Natural killer cell (primary cell): ENCODE results near the gene APLP1. TPM values are rescaled to one million over a fixed set of nuclear protein-coding genes. Genes with fewer than 3 reads are reported as not detected.
"Not testable (repeated sequence)": the region's sequence is repeated elsewhere in the genome, so short reads cannot be mapped to it uniquely, and the experiment has no call there.

Experiments used
- ATAC-seq, 3 donors: fragments of 150-1000 bp in 2 of 3; fragments of 200-7000 bp in 1 of 3; cut with Tn5 transposase; 1 replicate in 1 of 3; 2 replicates in 2 of 3; pipeline ENCODE4 v1.10.0; 2021; ENCODE audit warnings: mild to moderate bottlenecking in 2 of 3, moderate library complexity in 2 of 3
- DNase-seq, 2 donors: peaks; one replicate each; pipeline versions ENCODE4 v3.0.0 to v3.0.0-alpha.2; 2013 to 2021; ENCODE audit warnings: mixed read lengths in 1 of 2
- H3K27ac ChIP-seq: one replicate; pipeline ENCODE4 v1.5.1; 2013; ENCODE audit warnings: mild to moderate bottlenecking, low read length
- H3K27me3 ChIP-seq: one replicate; pipeline ENCODE4 v1.6.1; 2013; ENCODE audit warnings: low read length; ENCODE audit not compliant: control insufficient read depth, insufficient read depth
- H3K36me3 ChIP-seq: one replicate; pipeline ENCODE4 v1.6.1; 2013; ENCODE audit warnings: low read length; ENCODE audit not compliant: control insufficient read depth, insufficient read depth
- H3K4me1 ChIP-seq: one replicate; pipeline ENCODE4 v1.6.1; 2013; ENCODE audit warnings: low read length; ENCODE audit not compliant: control insufficient read depth, insufficient read depth
- H3K4me3 ChIP-seq: one replicate; pipeline ENCODE4 v1.5.1; 2013; ENCODE audit warnings: low read length
- H3K9me3 ChIP-seq: one replicate; pipeline ENCODE4 v1.6.1; 2013; ENCODE audit warnings: low read length; ENCODE audit not compliant: control insufficient read depth, insufficient read depth
- H3K27ac Mint-ChIP-seq, 2 donors: one replicate each; pipeline ENCODE4 v1.8.0; 2022; ENCODE audit warnings: mild to moderate bottlenecking in 2 of 2, mixed read lengths in 2 of 2, moderate library complexity in 1 of 2
- H3K27me3 Mint-ChIP-seq, 2 donors: one replicate each; pipeline ENCODE4 v1.8.0; 2022; ENCODE audit warnings: low read depth in 2 of 2, mixed read lengths in 2 of 2
- H3K36me3 Mint-ChIP-seq: one replicate; pipeline ENCODE4 v1.8.0; 2022; ENCODE audit warnings: mixed read lengths
- H3K4me1 Mint-ChIP-seq, 2 donors: one replicate each; pipeline ENCODE4 v1.8.0; 2022; ENCODE audit warnings: mixed read lengths in 2 of 2
- H3K4me3 Mint-ChIP-seq: one replicate; pipeline ENCODE4 v1.8.0; 2022; ENCODE audit warnings: mild to moderate bottlenecking, moderate library complexity, mixed read lengths
- H3K9me3 Mint-ChIP-seq, 2 donors: one replicate each; pipeline ENCODE4 v1.8.0; 2022; ENCODE audit warnings: mixed read lengths in 2 of 2
- CTCF ChIP-seq: fragments of 200-600 bp; IDR thresholded peaks from one replicate; pipeline ENCODE4 v1.8.0; 2022; ENCODE audit warnings: antibody characterized with exemption
- WGBS: methylation state at CpG from one replicate; pipeline ENCODE4 v1.1.7; 2013; ENCODE audit warnings: missing lambda C conversion rate; ENCODE audit not compliant: insufficient coverage; 5-methylcytosine and 5-hydroxymethylcytosine counted together
- intact Hi-C: fragments of 100-400 bp; cut with micrococcal nuclease; formaldehyde crosslinking; loops from one replicate; pipeline ENCODE4 v1.14.2; 2022
- total RNA-seq, 4 donors: library from RNA; stranded (reverse); fragments of 120-200 nt in 1 of 4; gene quantifications; one replicate each; pipeline versions ENCODE4 v1.2.3 to v1.2.4, GENCODE V29; 2013 to 2022

Gene APLP1
- total RNA-seq, 3 donors from 2014 or later (not counting 1 experiment from before 2014, with no cell fraction given) = not detected

GRCh38 chr19:35908010-35908441 is 39.7 kb downstream of the APLP1 start, which contains the start of gene TYROBP:
TYROBP (minus strand) TSS chr19:35908295; CDS start chr19:35908228, 67 bp downstream.
- Histone ChIP-seq H3K27me3 (no peaks in the 10 kb centered on the region), H3K4me1 (peaks cover 84% of the 10 kb centered on the region), H3K4me3 (peak within 1 kb of the TSS; percentile 72), H3K9me3 (no peaks in the 10 kb centered on the region), H3K36me3 (peaks cover 11% of the 10 kb centered on the region), H3K27ac (peak within 1 kb of the TSS; percentile 93)
- peaks cover 57 to 59% of the 10 kb centered on the region in 2 donors for H3K4me1 Mint-ChIP-seq
- no peaks in the 10 kb centered on the region for H3K9me3 Mint-ChIP-seq
- WGBS = 29% methylated on average over 9 of the region's 9 CpGs
- H3K36me3 Mint-ChIP-seq = no peaks in the 10 kb centered on the region
- H3K4me3 Mint-ChIP-seq = peak within 1 kb of the TSS; percentile 97
- intact Hi-C loops = loop anchor here (10.0 kb wide), 1 partner anchor 163 kb away; the partner anchor contains the start of genes IGFLR1, LIN37, PSENEN and U2AF1L4
- H3K27ac Mint-ChIP-seq = peak within 1 kb of the TSS; percentile 90 to 97
- TF ChIP-seq CTCF = no peak
- ATAC-seq = peak; percentile 6 to 38 (median 16)
- DNase-seq = no peak
- H3K27me3 Mint-ChIP-seq = no peaks in the 10 kb centered on the region

GRCh38 chr19:35908973-35909683 is 40.8 kb downstream of the APLP1 start:
- H3K4me3 Mint-ChIP-seq = peak overlapping the region; percentile 97
- Histone ChIP-seq H3K27ac (peak overlapping the region; percentile 93), H3K4me1 (peaks cover 73% of the 10 kb centered on the region), H3K9me3 (no peaks in the 10 kb centered on the region), H3K36me3 (peaks cover 9% of the 10 kb centered on the region), H3K27me3 (no peaks in the 10 kb centered on the region), H3K4me3 (no peak overlapping the region)
- H3K27me3 Mint-ChIP-seq = no peaks in the 10 kb centered on the region
- intact Hi-C loops = loop anchor here (10.0 kb wide), 1 partner anchor 164 kb away; the partner anchor contains the start of genes IGFLR1, LIN37, PSENEN and U2AF1L4
- no peaks in the 10 kb centered on the region for H3K9me3 Mint-ChIP-seq
- H3K27ac Mint-ChIP-seq = peak overlapping the region; percentile 90 to 97
- peaks cover 46 to 48% of the 10 kb centered on the region in 2 donors for H3K4me1 Mint-ChIP-seq
- no peaks in the 10 kb centered on the region for H3K36me3 Mint-ChIP-seq
- peak; percentile 33 to 81 (median 39) for ATAC-seq
- TF ChIP-seq CTCF = no peak
- WGBS = 26% methylated on average over 8 of the region's 10 CpGs
- DNase-seq = peak in 1 of 2 donors; percentile 49

- no peaks in the 10 kb centered on the region for H3K9me3 Mint-ChIP-seq
- Histone ChIP-seq H3K27ac (peak overlapping the region; percentile 93), H3K4me1 (peaks cover 68% of the 10 kb centered on the region), H3K4me3 (no peak overlapping the region), H3K27me3 (no peaks in the 10 kb centered on the region), H3K36me3 (peaks cover 5% of the 10 kb centered on the region), H3K9me3 (no peaks in the 10 kb centered on the region)
- WGBS = 66% methylated on average over 6 of the region's 6 CpGs
- TF ChIP-seq CTCF = no peak
- H3K27ac Mint-ChIP-seq = peak overlapping the region; percentile 90 to 97
- no peaks in the 10 kb centered on the region for H3K27me3 Mint-ChIP-seq
- no peak for ATAC-seq
- DNase-seq = no peak
- H3K36me3 Mint-ChIP-seq = no peaks in the 10 kb centered on the region
- H3K4me1 Mint-ChIP-seq = peaks cover 42 to 43% of the 10 kb centered on the region in 2 donors
- no peak overlapping the region for H3K4me3 Mint-ChIP-seq
- intact Hi-C loops = loop anchor here (10.0 kb wide), 1 partner anchor 165 kb away; the partner anchor contains the start of genes IGFLR1, LIN37, PSENEN and U2AF1L4
Observed at GRCh38 chr19:35909684-35910035, 41.3 kb downstream of the APLP1 start.

GRCh38 chr19:35910355-35910754 is 42.0 kb downstream of the APLP1 start:
- H3K4me1 ChIP-seq = peaks cover 61% of the 10 kb centered on the region
- H3K9me3 Mint-ChIP-seq, H3K9me3 ChIP-seq, H3K27me3 Mint-ChIP-seq, intact Hi-C loops, H3K4me3 ChIP-seq, H3K27ac ChIP-seq, H3K36me3 ChIP-seq, H3K36me3 Mint-ChIP-seq, ATAC-seq, H3K4me3 Mint-ChIP-seq, DNase-seq, H3K27me3 ChIP-seq: not testable (repeated sequence)
- Mint-ChIP-seq H3K27ac (peak overlapping the region; percentile 29 to 90), H3K4me1 (peaks cover 36 to 39% of the 10 kb centered on the region in 2 donors)
- 96% methylated on average over 12 of the region's 14 CpGs for WGBS
